Measurements from ENCODE around the gene RPS6KC1. TPM values are rescaled to one million over a fixed set of nuclear protein-coding genes. Genes with fewer than 3 reads are reported as not detected.

RPS6KC1 gene
- total RNA-seq, 1 donor from 2014 or later, result 32.6 TPM

DNA sequence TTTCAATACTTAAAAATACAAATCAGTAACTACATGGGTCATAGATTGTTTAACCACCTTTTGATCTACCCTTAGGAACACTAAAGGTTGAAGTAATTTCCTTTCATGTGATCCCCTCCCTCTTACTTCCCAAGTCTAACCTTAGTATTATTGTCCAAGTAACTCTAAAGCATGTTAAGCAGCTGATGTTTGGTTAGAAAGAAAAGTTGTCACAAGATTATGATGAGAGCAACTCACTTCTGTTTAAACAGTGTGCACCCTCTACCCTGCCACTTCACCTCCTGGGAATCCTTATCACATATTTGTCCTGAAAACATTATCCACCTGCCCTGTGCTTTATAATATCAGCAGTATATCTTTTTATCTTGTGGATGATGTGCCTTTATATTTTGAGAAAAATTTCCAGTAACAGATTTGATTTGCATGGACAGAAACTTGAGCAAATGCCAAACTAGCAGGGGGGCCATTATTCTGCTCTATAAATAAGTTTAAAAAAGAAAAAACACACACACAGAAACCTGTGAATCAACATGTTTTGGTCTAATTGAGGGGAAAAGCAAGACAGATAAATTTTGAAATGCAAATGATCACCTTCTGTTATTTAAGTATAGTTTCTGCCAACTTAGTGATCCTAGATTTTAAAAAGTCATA, 194.3 kb downstream of the RPS6KC1 start:
- Histone ChIP-seq H3K9me3 (ENCODE audit: low read depth) (no peaks in the 10 kb centered on the region), H4K20me1 (ENCODE audit: low read depth) (no peaks in the 10 kb centered on the region), H3K79me2 (ENCODE audit: low read depth) (no peaks in the 10 kb centered on the region), H2AFZ (replicated peaks) (no peak overlapping the region), H3K27ac (no peak overlapping the region), H3K27me3 (no peaks in the 10 kb centered on the region), H3K4me3 (no peak overlapping the region), H3K4me1 (peaks cover 12% of the 10 kb centered on the region), H3K36me3 (no peaks in the 10 kb centered on the region), H3F3A (ENCODE audit: low read depth) (no peaks in the 10 kb centered on the region), H3K4me2 (no peak overlapping the region), H3K9ac (no peak overlapping the region)
- TF ChIP-seq CTCF (IDR thresholded peaks at IDR 0.05), result no peak
- TF ChIP-seq EZH2 (IDR thresholded peaks at IDR 0.05), result no peak
- no peak for TF ChIP-seq EZH2phosphoT487 (IDR thresholded peaks at IDR 0.05)
- peak overlapping the region; percentile 59 for H3K27ac Mint-ChIP-seq
- no peaks in the 10 kb centered on the region for H3K36me3 Mint-ChIP-seq
- H3K27me3 Mint-ChIP-seq (ENCODE audit: insufficient read depth, low read depth), result no peaks in the 10 kb centered on the region
- H3K4me3 Mint-ChIP-seq, result no peak overlapping the region
- H3K4me1 Mint-ChIP-seq, result peaks cover 6% of the 10 kb centered on the region
- no peaks in the 10 kb centered on the region for H3K9me3 Mint-ChIP-seq
- DNase-seq (ENCODE audit: low spot score), result no peak

DNA sequence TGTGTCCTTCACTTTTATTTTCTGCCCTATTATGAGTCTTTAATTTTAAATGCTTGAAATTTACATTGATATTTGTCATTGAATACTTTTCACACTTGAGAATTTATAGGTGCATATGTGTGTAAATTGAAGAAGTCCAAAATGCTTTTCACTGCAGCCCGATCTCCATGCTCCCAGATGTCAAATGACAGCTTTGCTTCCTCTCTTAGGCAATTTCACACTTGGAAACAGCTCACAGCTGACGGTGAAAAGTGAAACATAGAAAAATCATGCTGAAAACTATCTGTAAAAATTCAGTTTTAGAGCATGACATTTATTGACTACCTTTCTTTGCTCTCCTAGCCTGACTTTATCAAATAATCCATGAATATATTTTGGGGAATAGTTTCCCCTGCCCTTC, 196.0 kb downstream of the RPS6KC1 start:
- Histone ChIP-seq H3K4me1 (peaks cover 12% of the 10 kb centered on the region), H3K79me2 (ENCODE audit: low read depth) (no peaks in the 10 kb centered on the region), H3K4me2 (no peak overlapping the region), H3K9ac (no peak overlapping the region), H3F3A (ENCODE audit: low read depth) (no peaks in the 10 kb centered on the region), H3K9me3 (ENCODE audit: low read depth) (no peaks in the 10 kb centered on the region), H3K4me3 (no peak overlapping the region), H3K27me3 (no peaks in the 10 kb centered on the region), H2AFZ (replicated peaks) (no peak overlapping the region), H3K36me3 (no peaks in the 10 kb centered on the region), H3K27ac (no peak overlapping the region), H4K20me1 (ENCODE audit: low read depth) (no peaks in the 10 kb centered on the region)
- Mint-ChIP-seq H3K36me3 (no peaks in the 10 kb centered on the region), H3K9me3 (no peaks in the 10 kb centered on the region), H3K27me3 (ENCODE audit: insufficient read depth, low read depth) (no peaks in the 10 kb centered on the region), H3K27ac (no peak overlapping the region), H3K4me1 (peaks cover 8% of the 10 kb centered on the region), H3K4me3 (no peak overlapping the region)
- DNase-seq (ENCODE audit: low spot score), result no peak
- TF ChIP-seq EZH2 (IDR thresholded peaks at IDR 0.05) (no peak), CTCF (IDR thresholded peaks at IDR 0.05) (no peak), EZH2phosphoT487 (IDR thresholded peaks at IDR 0.05) (no peak)

GRCh38 chr1:213249395-213249794, 198.4 kb downstream of the RPS6KC1 start:
- no peak overlapping the region for H3K4me2 ChIP-seq
- no peaks in the 10 kb centered on the region for H3K79me2 ChIP-seq (ENCODE audit: low read depth)
- H3K9me3 Mint-ChIP-seq, result no peaks in the 10 kb centered on the region
- no peaks in the 10 kb centered on the region for H3K9me3 ChIP-seq (ENCODE audit: low read depth)
- no peaks in the 10 kb centered on the region for H3K27me3 ChIP-seq
- no peak overlapping the region for H3K27ac ChIP-seq
- DNase-seq (ENCODE audit: low spot score), result no peak
- H3K36me3 Mint-ChIP-seq, result no peaks in the 10 kb centered on the region
- H3K27me3 Mint-ChIP-seq (ENCODE audit: insufficient read depth, low read depth), result no peaks in the 10 kb centered on the region
- no peaks in the 10 kb centered on the region for H4K20me1 ChIP-seq (ENCODE audit: low read depth)
- no peaks in the 10 kb centered on the region for H3K36me3 ChIP-seq
- peaks cover 12% of the 10 kb centered on the region for H3K4me1 ChIP-seq
- H3K4me3 ChIP-seq, result no peak overlapping the region
- H3F3A ChIP-seq (ENCODE audit: low read depth), result no peaks in the 10 kb centered on the region
- no peak overlapping the region for H3K27ac Mint-ChIP-seq
- H3K9ac ChIP-seq, result no peak overlapping the region
- H3K4me1 Mint-ChIP-seq, result peaks cover 8% of the 10 kb centered on the region
- H3K4me3 Mint-ChIP-seq, result no peak overlapping the region
- TF ChIP-seq CTCF (IDR thresholded peaks at IDR 0.05) (no peak), EZH2 (IDR thresholded peaks at IDR 0.05) (no peak), EZH2phosphoT487 (IDR thresholded peaks at IDR 0.05) (no peak)
- no peak overlapping the region for H2AFZ ChIP-seq (replicated peaks)
